IPS DF 4.7 (cell line): ENCODE data around the gene NFATC2.
"Not testable (repeated sequence)": the region's sequence is repeated elsewhere in the genome, so short reads cannot be mapped to it uniquely, and the experiment has no call there.

Experiments
- DNase-seq: peaks from one replicate; pipeline ENCODE4 v3.0.0-alpha.2; 2013; ENCODE audit warnings: low spot score; ENCODE audit errors: extremely low read depth

The NFATC2 gene

DNA sequence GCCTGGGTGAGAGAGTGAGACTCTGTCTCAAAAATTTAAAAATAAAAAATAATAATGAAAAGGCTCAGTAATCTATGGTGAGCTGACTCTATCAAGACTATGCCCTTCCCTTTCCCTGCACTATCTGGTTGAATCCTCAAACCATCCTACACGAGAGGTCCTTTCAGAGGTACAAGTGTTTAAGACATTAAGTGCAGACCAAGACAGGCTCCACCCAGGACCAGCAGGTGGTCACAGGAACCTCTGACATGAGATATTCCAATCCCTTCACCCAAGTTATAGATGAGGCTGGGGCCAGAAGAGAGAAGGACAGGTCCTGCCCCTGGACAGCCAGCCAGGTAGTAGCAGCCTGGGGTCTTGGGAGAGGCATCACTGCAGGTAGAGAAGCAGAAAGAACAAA, 182.6 kb downstream of the NFATC2 start:
- no peak for DNase-seq

DNA sequence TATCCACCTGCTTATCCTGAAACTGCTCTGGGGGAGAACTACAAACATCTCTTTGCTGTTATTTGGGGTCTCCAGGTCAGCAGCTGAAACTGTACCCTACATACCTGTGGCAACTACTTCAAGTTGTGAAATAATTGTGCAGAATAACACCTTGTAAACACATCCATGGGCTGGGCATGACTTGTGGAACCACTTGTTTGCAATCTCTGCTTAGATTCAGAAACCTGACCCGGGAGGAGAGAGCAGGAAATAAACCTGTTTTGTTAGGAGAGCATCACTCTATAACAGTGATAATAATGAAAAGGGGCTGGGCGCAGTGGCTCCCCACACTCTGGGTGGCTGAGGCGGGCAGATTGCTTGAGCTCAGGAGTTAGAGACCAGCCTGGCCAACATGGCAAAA, 183.1 kb downstream of the NFATC2 start:
- DNase-seq = no peak

DNA sequence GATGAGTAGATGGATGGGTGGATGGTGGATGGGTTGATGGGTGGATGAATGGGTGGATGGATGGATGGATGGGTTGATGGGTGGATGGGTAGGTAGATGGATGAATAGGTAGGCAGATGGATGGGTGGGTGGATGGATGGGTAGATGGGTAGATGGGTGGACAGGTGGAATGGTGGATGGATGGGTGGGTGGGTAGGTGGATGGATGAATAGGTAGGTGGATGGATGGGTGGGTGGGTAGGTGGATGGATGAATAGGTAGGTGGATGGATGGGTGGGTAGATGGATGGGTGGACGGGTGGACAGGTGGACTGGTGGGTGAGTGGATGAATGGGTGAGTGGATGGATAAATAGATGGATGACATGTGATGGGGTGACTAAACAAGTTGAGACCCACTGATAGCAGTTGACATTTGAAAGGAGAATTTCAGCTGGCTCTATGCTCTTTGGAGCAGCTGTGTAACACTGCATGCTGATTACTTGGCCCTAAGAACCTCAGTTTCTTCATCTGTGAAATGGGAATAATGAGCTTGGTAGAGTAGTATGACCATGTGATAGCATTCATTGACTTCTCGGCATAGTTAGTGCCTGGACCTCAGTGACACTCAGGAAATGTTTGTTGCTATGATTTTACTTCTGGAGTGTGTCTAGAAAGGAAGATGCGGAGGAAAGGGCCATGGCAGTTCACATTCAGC, 184.3 kb downstream of the NFATC2 start:
- DNase-seq = no peak

DNA sequence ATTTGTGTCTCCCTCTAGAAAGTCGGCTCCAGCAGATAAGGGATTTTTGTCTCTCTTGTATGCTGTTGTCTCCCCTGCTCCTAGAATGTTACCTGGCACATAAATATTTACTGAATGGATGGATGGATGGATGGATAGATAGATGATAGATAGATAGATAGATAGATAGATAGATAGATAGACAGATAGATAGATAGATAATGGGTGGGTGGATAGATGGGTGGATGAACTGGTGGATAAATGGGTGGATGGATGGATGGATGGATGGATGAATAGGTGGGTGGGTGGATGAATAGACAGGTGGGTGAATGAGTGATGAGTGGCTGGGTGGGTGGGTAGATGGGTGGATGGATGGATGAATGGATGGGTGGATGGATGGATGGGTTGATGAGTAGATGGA, 185.0 kb downstream of the NFATC2 start:
- DNase-seq = no peak

DNA sequence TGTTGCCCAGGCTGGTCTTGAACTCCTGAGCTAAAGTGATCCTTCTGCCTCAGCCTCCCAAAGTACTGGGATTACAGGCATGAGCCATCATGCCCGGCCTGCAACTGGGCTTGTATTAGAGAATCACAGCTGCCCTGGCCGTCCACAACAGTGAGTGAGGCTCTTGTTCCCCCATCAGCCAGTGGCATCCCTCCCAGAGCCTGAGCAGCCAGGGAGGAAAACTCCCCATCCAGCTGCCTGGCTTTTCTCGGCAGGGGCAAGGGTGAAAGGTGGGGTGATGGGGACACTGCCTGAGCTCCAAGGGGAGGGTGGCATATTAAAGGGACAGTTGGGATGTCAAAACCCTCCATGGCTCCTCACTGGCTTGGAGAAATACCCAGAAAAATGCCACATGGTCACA, 185.6 kb downstream of the NFATC2 start:
- DNase-seq = no peak

DNA sequence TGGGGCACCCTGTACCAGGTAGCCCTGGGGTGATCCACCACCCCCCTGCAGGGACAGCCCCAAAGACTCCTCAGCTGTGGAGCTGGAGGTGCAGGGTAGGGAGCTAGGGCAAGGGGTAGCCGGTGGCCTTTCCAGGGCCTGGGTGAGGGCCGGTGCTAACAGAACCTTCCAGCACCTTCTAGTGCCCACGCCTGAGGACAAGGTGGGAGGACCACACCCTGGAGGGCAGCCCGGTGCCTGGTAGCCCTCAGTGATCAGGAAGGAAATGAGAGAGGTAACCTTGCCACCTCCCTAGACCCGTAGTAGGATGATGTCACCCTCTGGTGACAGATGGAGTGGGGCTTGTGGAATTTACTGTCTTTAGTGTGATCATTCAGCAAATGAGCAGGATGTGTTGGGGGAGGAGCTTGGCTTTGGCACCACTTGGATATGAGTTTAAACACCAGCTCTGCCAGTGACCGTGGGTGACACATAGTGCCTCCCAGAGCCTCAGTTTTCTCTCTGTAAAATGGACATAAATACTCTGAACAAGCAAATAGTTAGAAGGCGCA, 187.7 kb downstream of the NFATC2 start:
- no peak for DNase-seq

DNA sequence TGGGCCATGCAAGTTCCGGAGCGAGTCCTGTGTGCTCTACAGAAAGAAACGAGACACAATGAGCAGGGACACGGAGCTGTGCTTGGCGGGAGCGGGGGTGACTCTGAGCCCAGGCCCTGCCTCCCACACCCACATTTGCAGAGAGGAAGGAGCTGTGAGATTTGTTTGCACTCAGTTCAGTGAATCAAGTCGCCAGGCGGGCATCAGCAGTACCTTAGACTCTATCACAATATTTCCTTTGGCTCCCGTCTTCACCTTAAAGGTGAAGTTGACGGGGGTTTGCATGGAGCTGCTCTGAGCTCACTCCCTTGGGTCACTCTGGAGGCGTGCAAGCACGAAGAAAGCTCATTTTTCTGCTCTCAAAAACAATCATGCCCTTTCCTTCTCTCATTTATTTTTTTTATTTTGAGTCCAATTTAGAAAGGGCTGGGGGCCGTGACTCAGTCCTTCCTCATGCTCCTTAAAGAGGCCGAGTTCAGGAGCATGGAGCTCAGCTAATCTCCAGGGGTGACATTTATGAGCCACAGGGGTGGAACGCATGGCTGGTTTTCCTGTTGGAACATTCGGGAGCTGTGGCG, 188.2 kb downstream of the NFATC2 start:
- no peak for DNase-seq

DNA sequence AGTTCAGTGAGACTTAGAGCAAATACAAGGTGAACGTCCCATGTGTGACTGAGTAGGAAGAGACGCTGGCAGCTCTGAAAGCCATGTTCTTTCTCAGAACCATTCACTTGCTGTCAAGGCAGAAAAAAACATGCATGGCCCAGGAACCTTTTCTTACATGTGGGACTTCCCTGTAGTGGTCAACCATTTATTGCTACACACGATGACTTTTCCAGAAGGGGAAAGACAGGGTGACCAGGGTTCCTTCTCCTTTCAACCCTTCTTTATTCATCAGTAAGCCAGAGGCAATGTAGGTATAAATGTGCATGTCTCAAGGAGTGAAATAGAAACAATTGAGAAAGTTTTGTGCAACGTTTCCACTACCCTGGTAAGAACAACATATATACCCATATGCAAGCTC, 189.0 kb downstream of the NFATC2 start:
- DNase-seq = no peak

DNA sequence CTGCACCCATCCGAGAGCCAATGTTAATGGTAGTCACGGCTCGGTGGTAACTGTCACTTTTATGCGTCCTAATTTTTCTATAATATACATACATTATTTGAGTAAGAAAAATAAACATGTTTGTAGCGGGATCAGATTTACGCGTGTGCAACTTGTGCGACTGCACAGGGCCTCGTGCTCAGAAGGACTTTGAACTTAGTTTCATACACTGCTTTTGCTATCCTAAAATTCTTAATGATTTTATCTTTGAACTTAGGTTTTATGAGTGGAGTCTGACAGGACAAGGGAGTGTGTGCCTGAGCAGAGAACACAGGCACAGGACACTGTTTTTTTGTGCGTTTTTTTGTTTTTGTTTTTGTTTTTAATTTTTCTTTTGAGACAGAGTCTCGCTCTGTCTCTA, 189.7 kb downstream of the NFATC2 start:
- no peak for DNase-seq

DNA sequence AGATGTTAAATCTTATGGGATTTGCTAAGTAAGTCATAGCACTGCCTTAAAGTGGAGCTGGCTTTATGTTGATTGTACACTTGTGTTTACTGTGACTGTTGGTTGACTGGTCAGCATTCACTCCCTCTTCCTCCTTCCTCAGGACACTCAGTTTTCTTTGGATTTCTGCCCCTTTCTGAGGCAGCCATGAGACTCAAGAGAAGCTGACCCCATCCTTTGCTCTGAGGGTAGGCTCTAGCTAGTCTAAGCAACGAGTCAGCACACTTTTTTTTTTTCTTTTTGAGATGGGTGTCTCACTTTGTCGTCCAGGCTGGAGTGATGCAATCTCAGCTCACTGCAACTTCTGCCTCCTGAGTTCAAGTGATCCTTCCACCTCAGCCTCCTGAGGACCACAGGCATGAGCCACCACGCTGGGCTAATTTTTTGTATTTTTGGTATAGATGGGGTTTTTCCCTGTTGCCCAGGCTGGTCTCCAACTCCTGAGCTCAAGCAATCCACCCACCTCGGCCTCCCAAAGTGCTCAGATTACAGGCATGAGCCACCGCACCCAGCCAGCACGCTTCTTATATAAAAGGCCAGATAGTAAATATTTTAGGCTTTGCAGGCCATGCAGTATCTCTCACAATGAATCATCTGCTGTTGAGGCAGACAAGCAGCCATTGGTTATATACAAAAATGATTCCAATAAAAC, 191.4 kb downstream of the NFATC2 start:
- no peak for DNase-seq

DNA sequence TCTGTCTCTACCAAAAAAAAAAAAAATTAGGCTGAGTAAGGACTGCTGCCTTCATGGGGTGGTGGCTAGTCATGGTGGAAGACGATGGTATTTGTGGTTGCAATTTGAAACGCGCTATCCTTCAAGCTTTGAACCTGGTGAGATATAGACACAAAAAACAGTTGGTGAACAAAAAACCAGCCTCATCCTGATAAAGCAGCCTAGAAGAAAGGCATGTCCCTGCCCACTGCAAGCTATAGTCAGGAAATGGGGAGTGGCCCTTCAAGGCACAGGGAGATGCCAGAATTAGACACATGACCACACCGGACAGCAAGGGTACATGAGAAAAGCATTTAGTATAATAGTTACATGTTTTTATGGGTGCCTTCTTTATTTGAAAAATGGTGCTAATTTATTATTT, 193.6 kb downstream of the NFATC2 start:
- no peak for DNase-seq

DNA sequence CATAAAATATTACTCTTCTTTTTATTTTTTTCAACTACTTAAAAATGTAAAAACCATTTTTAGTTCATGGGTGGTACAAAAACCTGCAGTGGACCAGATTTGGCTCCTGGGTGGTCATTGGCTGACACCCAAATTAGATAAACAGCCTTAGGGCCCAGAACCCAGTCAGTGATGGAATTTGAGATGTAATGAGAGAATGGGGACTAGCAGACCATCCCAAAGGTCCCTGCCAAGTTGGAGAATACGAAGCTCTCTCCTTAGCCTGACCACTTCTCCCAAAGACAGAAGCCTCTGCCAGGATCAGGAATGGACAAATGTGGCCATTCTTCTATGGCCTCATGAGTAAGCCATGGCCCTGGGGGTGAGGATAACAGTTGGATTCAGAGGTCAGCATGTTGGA, 194.7 kb downstream of the NFATC2 start:
- no peak for DNase-seq

DNA sequence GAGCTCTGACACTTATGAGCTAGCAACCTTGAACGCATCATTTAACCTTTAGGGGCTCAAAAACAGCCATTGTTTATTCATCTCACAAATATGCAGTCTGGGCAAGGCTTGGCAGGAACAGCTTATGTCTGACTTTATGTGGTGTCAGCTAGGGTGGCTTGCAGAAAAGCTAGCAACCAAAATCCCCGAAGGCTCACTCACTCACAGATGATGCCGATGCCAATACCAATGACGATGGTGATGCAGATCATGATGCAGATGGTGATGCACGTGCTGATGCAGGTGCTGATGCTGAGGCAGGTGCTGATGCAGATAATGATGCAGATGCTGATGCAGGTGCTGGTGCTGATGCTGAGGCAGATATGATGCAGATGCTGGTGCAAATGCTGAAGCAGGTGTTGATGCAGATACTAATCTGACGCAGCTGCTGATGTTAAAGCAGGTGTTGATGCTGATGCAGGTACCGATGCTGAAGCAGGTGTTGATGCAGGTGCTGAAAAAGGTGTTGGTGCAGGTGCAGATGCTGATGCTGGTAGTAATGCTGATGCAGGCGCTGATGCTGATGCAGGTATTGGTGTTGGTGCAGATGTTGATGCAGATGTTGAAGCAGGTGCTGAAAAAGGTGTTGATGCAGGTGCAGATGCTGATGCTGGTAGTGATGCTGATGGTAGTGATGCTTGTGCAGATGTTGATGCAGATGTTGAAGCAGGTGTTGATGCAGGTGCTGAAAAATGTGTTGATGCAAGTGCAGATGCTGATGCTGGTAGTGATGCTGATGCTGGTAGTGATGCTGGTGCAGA, 195.6 kb downstream of the NFATC2 start:
- DNase-seq = no peak

DNA sequence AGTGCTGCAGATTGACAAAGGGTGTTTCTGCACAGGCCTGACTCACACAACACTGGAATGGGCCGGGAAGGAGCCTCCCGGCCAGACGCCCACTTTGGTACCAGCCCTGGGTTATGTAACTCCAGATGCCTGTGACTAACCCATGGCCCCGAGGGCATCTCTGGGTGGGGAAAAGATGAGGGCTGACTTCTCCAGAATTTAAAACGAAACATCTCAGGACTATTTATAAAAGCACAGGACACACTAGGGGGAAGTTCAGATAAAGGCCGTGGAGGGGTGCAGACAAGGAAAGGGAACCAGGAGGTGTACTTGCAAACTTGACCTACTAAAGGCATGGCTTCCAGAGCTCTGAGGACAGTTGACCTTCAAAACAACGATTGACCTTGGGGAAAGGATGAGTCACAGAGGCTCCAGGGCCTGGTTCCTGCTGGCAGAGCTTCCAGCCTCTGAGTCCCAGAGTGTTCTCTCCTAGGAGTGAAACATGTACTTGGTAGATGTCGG, 196.9 kb downstream of the NFATC2 start:
- DNase-seq = no peak

DNA sequence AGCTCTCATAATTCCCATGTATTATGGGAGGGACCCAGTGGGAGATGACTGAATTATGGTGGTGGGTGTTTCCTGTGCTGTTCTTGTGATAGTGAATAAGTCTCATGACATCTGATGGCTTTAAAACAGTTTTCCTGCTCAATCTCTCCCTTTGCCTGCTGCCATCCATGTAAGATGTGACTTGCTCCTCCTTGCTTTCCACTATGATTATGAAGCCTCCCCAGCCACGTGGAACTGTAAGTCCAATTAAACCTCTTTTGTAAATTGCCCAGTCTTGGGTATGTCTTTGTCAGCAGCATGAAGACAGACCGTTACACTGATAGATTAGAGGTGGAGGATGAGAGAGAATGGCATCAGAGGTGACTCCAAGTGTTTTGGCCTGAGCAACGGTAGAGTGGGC, 198.7 kb downstream of the NFATC2 start:
- DNase-seq = not testable (repeated sequence)

DNA sequence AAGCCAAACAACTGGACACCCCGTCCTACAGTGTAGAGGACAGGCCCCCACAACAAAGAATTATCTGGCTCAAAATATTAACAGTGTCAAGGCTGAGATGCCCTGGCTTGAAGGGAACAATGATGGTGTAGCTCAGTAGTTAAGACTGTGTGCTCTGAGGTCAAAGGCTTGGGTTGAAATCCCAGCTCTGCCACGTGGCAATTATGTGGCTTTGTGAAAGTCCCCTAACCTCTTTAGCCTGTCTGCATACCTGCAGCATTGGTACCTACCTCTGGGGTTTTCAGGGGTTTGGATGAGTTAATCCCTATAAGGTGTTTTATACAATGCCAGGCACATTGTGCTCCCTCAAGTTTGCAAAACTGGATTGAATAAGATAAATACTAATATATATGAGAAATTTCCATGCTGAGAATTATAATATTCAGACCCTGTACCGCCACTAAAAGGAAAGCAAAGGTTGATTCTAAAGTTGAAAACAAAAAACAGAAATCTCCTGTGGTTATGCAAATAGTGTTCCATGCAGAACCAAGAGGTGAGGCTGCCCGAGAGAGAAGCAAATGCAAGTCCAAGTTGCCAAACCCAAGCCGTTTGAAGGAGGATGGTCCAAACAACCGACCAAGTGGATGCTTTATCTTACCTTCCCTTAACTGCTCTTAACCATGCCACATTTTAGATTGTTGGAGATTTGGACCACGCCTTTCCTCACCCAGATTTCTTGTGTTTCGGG, 199.8 kb downstream of the NFATC2 start:
- DNase-seq = no peak

DNA sequence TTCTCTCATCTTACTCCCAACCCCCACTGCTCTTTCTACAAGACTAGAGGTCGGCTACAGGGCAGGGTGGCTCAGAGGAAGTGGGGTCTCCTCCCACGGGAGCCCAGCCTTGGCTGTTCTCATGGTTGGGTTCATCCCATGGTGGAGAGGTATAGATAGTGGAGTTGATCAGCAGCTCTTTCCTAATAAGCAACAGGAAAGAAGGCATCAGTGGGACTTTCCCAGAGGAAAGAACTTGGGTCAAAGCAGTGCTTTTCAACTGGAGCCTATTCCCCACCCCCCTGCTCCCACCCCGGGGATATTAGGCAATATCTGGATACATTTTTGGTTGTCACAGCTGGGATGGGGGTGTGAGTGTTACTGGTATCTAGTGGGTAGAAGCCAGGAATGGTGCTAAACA, 200.9 kb downstream of the NFATC2 start:
- no peak for DNase-seq

DNA sequence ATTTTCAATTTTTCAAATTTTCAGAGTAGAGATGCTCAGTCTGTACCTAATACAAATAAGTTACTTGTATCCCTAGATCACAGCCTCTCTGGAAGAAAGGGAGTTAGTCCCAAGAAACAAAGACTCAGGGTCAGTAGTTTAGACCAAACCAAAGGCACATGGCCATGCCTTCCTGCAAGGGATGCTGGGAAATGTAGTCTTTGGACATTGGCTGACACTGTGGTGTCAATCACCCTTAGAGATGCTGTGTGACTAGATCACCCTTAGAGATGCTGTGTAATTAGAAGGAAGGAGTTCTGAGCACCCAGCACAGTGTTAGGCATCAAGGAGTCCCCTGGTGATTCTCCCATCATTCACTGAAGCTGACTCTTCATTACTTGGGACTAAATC, 202.1 kb downstream of the NFATC2 start:
- no peak for DNase-seq

DNA sequence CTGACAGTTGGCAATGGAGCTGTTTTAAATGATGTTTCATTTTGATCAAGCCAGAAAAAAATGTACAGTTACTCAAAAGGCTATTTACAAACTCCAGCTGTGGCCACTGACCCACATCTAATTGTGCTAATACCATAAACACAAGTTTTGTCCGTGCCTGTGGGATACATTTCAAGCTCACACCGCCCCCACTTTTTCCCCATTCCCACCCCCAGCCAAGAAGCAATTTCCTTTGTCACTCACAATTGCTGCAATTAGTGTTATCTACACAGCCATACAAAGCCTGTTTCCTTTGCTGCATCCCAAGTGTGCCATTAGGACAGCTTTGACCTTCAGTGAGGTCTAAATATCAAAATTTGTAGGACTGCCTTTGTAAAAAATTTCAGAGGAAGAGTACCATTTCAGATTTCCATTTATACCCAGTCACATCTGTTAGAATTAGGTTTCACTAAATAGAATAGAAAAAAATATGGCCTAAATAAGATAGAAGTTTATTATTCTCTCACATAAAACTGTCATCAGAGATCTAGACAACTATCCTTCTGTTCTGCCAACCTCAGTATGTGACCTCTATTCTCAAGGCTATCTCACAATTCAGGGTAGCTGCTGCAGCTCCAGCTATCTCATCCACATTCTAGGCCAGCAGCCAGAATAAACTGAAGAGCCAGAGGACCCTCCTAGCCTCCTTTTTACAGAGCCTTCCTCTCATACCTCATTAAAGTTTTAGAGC, 202.6 kb downstream of the NFATC2 start:
- no peak for DNase-seq

DNA sequence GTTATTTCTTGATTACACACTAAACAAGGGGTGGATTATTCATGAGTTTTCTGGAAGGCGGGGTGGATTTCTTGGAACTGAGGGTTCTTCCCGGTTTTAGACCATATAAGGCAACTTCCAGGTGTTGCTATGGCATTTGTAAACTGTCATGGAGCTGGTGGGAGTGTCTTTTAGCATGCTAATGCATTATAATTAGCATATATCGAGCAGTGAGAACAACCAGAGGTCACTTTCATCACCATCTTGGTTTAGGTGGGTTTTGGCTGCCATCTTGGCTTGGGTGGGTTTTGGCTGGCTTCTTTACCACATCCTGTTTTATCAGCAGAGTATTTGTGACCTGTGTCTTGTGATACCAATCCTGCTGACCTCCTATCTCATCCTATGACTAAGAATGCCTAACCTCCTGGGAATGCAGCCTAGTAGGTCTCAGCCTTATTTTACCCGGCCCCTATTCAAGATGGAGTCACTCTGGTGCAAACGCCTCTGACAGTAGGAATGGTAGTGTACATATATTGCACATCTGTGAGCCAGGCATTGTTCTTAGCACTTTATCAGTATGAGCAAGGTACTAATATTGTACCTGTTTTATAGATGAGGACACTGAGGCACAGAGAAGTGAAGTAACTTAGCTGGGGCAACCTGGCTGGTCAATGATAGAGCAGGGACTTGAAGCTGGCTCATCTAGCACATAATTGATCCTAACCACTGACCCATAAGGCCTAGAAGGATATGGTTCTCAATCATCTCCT, 203.7 kb downstream of the NFATC2 start:
- DNase-seq = no peak
